SK-N-DZ (cell line): ENCODE measurements around the gene DBT.

Experiments used
- DNase-seq: peaks from one replicate; pipeline ENCODE4 v3.0.0-alpha.2; 2015; ENCODE audit warnings: low spot score
- small RNA-seq, 2 experiments: library from RNA; depleted of rRNA; stranded (forward); fragments of <200 nt; gene quantifications; one replicate each; pipeline ENCODE3, GENCODE V24; 2014

The DBT gene

DNA sequence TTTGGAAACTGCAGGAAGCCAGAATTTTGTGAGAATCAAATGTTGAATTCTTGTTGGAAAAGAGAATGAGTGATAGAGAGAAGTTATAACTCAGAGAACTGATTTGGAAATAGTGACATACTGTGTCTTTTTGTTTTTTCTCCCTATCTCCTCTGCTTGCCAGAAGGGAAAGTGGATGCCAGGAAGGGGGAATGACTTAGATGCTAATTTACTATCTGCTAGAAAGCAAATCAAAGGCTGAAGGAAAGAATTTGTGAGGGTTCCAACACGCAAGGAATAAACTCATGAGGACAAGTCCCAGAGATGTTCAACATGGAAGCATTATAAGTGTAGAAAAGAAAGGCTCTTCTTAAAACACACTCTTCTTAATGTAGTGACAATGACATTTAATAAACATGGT, 51.0 kb downstream of the DBT start:
- no peak for DNase-seq

DNA sequence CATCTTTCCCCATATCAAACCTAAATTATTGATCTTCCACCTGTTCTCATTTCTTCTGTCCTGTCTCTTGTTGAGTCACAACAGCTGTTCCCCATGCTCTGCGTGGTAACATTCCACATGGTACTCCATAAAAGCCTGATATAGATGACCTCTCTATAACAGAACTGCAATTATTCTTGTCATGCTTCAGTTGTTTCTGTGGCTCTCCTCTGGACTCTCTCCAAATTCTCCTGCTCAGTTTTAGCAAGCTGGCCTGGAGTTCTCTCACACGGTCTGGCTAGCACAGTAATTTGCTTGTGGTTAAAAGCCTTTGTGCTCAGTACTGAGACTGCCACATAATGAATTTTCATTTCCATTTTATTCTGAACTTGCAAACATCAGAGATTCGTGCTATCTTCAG, 61.0 kb downstream of the DBT start:
- peak; percentile 2 for DNase-seq

DNA sequence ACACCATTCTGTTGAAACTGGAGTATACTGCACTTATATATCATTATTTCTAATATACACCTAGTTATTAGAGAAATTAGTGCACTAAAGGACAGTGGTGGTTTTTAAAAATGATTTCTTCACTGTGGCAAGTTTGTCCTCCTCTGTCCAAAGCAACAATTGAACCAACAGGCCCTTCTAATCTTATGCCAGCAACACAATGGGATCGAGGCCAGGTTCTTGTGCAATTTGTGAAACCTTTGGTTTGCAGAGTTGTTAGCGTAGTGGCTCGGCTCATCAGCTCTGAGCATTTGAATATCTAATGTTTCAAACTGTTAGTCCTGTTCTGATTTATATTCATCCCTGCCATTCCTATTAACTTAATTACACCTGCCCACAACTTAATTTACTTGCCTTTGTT, 61.7 kb downstream of the DBT start:
- no peak for DNase-seq

DNA sequence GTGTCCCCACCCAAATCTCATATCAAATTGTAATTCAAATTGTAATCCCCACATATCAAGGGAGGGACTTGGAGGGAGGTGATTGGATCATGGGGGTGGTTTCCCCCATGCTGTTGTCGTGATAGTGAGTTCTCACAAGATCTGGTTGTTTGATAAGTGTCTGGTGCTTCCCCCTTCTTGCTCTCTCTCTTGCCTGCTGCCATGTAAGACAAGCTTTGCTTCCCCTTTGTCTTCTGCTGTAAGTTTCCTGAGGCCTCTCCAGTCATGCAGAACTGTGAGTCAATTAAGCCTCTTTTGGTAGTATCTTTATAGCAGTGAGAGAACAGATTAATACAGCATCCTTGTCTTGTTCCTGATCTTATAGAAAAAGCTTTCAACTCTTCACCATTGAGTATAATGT, 65.1 kb downstream of the DBT start:
- no peak for DNase-seq

DNA sequence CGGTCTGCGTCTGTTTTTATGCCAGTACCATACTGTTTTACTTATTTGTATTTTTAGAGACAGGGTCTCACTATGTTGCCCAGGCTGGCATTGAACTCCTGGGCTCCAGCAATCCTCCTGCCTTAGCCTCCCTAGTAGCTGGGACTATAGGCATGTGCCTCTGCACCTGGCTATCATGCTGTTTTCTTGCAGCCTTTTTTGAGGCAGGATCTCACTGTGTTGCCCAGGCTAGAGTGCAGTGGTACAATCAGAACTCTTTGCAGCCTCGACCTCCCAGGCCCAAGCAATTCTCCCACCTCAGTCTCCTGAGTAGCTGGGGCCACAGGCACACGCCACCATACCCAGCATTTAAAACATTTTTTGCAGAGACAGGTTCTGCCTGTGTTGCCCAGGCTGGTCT, 66.3 kb downstream of the DBT start:
- DNase-seq, result no peak

DNA sequence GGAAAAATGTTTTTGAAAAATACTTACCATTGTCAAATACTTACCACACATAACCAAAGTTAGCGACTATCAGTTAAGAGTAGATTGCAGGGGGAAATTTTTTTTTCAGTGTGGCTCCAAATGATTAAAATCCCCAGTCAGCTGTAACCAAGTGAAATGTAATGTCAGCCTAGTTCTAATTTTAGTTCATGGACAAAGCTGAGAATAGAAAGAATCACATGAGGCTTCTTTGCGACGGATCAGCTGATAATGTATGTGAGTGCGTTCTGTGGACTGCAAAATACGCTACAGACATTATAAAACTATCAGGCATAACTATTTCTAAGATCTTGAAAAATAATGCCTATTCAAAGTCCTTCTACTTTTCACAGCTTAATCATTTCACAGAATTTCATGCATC, 71.5 kb downstream of the DBT start, which contains the start of gene LRRC39:
TSS of gene LRRC39 (minus strand) at position 166 of the 400 bp plus-strand sequence. CDS start 9,740 bp downstream, outside the sequence.
- no peak for DNase-seq

DNA sequence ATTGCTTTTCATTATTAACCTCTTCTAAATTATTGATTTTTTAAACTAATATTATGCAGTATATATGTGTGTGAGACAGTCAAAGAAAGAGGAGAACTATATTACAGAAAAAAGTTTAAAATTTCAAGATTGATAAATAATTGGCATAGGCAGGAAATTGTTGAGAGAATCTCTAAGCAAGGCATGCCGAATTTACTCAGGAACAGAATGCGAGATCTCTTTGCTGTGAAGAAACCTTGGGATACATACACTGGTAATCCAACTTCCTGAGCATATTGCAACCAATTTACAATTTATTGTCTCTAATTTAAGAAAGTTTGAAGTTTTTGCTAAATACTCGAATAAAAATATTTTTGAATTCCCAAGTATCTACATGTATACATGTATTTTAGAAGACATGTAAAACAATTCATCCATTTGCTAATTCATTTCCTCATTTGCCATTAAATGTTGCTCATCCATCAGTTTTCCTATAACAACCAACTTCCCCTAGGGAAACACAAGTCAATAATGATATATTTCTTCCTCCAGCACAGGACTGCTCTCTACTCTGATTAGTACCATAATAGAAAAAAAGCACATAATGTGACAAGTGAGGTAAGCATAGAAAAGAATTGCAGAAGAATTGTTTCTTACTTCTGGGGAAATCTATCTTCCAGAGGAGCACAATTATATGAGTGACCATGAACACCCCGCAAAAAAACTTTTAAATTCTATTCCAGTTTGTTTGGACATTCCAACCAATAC, 72.2 kb downstream of the DBT start:
- DNase-seq, result no peak

DNA sequence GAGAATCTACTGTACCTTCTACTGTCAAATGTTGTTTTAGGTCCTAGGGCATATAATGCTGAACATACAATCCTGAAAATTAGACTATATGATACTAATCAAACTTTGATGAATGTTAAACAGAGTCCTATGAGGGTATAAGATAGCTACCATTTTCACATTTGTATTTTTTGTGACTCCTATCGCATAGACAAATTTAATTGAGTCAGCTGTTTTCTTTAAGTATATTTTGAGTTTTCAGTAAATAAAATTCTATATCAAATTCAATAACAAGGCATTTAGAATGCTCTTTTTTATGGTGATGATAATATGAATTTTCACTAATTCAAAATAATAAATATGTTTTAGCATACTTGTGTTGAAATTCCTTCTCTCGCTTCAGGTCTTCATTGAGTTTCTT, 81.6 kb downstream of the DBT start:
- no peak for DNase-seq

DNA sequence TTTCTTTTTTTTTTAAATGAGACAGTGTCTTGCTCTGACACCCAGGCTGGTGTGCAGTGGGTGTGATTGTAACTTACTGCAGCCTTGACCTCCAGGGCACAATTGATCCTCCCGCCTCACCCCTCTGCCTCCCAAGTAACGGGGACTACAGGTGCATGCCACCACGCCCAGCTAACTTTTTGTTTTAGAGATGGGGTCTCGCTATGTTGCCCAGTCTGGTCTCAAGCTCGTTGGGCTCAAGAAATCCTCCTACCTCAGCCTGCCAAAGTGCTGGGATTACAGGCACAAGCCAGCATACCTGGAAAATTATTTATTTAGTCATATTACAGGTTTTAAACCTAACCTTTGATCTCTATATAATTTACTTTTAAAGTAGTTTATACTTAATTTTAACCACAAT, 84.9 kb downstream of the DBT start:
- no peak for DNase-seq

DNA sequence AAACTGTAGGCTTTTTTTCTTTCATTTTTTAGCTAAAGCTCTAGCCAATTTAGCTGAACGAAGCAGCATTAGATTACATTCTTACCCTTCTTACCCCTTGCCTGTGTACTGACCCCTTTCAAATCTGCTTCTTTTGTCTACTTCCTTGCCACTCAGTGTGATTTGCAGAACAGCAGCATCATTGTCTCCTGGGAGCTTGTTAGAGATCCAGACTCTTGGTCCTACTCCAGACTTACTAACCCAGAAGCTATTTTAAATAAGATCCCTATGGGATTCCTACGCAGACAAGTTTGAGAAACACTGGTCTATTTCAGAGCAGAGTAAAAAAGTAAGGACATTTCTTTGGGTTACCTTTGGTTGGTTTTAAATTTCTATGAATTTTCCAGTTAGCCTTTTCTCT, 85.4 kb downstream of the DBT start:
- DNase-seq, result no peak

DNA sequence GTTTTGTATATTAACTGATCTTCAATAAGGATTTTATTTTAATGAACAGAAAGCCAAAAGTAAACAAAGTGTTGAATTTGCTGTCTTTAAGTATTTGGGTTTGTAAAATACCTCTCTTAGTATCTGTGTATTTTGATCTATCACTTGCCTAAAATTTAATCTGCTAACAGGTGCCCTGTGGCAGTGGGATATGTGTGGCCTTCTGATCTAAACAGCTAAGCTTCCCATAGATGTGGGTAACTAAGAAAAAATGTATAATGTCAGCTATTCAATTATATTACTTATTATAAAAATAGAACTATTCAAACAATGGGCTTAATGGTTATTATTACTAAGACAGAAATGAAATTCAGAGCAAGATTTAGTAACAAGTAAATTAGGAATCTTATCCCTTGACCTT, 86.8 kb downstream of the DBT start:
- no peak for DNase-seq

DNA sequence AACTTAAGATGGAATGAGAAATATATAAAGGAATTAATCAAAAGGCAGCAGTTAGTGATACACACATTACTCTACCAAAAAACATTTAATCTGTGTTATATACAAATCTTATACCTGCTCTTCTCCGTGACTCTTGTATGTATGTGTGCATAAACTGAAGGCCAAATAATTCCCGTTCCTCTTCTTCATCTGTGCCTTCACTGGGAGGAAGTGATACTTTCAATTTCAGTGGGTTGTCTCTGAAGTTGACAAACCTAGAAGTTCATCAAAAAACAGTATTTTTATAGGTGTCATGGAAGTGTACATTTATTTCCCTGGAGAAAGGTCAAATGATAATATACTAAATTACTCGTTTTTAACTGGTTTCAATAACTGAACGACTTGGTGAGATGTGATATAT, 97.4 kb downstream of the DBT start:
- no peak for DNase-seq

DNA sequence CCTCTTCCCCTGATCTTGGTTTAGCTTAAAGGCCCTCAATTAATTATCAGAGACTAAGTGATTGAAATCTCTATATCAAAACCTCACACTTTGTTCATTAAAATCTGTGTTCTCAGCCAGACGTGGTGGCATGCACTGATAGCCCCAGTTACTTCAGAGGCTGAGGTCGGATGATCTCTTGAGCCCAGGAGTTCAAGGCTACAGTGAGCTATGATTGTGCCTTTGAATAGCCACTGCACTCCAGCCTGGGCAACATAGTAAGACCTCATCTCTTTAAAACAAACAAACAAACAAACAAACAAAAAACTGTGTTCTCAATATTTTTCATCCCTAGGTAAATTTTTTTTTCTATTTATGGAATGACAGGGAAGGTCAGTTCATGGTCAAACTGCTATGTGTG, 98.0 kb downstream of the DBT start:
- no peak for DNase-seq

DNA sequence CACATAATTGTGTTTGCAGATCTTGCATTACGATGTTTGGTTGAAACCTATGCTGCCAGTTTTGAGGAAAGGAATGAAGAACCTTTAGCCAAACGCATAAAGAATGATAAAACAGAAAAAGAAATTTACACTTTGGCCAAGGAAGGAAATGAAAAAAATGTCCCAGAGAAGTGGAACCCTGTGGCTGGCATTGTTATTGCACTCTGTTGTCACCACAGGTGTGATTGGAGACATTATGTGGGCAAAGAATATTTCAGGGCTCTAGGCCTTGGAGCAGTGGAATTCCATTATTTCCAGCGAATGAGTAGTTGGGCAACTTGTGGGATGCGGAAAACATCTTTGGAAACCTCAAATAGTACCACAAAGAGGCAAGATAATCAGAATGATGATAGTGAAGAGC, 101.8 kb downstream of the DBT start:
- DNase-seq, result no peak

DNA sequence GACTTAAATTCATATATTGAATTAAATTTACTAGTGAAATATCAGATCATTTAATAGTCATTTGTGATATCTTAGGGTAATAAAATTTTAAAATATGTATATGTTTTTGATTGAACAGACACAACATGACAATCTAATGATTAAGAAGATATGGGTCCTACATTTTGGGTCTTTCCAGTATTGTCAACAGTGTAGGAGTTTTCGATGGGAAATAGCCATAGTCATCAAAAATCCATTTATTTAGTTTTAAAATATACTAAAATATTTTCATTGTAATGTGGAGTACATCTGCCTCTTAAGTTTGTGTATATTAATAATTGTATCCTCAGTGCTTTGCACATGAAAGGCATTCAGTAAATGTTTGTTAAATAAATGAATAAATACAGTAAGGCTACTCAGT, 102.7 kb downstream of the DBT start:
- no peak for DNase-seq

DNA sequence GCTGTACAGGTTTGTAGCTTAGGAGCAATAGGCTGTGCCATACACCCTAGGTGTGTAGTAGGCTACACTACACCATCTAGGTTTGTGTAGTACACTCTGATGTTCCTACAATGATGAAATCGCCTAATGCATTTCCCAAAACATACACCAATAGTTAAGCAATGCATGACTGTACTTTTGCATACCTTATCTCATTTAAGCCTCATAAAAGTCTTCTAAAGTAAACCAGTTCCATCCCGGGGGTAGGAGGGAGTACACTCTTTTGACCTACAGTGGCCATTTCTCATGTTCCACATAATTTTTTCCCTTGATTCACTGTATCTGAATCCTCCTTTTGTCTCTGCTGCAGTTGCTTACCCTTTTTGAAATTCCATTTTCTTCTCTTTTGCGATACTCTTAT, 104.5 kb downstream of the DBT start:
- no peak for DNase-seq

DNA sequence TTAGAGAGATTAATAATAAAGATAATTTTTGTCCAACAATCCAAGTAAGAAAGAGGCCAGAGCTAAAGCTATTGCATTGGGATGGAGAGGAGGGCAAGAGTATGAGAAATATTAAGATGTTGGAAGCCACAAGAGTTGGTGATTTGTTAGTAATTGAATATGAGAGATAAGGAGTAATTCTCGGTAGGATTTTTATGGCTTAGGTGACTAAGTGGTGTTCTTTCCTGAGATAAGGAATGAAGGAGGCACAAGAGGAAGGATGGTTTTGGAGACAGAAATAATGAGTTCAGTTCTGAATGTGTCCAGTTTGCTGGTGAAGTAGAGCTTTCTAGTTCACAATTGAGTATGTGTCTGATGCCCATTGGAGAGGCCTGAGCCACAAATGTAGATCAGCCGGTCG, 107.3 kb downstream of the DBT start:
- DNase-seq, result no peak

DNA sequence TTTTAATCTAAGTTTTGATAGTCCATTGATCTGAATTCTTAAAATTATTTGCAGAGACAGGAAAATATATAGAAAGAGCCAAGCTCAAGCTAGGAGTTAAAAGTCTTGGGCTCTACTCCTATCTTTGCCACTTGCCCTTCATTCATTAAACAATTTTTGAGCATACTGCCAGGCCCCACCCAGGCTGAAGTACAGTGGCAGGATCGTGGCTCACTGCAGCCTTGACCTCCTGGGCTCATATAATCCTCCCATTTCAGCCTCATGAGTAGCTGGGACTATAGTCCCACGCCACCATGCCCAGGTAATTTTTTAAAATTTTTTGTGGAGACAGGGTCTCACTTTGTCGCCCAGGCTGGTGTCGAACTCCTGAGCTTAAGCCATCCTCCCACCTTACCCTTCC, 108.4 kb downstream of the DBT start:
- DNase-seq, result no peak

DNA sequence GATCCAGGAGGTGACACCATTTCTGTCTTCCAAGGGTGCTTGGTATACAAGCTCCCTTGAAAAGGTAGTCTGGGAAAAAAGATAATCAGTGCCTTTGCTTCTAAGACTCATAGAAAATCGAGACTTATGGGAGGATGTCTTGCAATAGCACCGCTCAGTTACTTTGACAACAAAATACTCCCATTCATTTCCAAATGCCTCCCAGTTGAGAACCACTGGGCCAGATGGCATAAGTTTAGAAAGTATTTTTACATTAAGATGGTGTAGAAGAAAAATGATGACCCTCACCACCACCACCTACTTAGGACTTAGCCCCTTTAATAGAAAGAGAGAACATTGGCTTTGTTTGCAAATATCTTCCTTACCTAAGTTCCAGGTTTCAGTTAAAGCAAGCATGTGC, 112.0 kb downstream of the DBT start:
- no peak for DNase-seq

Small RNA genes lying within 50 kb of the gene (small RNA-seq; reads per million reads assigned to genes)
- gene AL445928.1 (0 reads per million in 2 experiments), gene MIR553 (0 reads per million in 2 experiments), gene RPL23AP90 (0 reads per million in 2 experiments)
